Measurements from ENCODE around the gene UBE2I.
"Not testable (repeated sequence)": the region's sequence is repeated elsewhere in the genome, so short reads cannot be mapped to it uniquely, and the experiment has no call there.

GRCh38 chr16:1292208-1292607 lies 17.2 kb upstream of the UBE2I start:
- TF ChIP-seq CTCF, POLR2A, POLR2AphosphoS5 (IDR thresholded peaks at IDR 0.05): not testable (repeated sequence)
